ENCODE results near the gene SLX4IP.

DNA sequence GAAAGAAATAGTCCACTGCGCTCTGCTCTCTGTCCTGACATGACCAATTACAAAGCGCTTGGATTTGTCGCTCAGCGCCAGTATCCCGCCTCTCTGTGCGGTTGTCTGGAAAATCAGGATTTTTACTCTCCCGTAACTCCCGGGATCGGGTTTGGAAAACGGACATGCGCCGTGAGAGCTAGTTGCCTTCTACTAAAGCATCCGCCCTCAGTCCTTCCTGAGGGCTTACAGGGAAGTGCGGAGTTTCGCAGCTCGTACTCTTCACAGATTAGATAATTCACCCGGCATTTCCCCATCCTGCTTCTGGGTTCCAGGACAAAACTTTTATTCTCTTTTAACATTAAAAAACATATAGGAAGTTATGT lies 656 bp upstream of the SLX4IP start:
- TF ChIP-seq, protein P1, sequence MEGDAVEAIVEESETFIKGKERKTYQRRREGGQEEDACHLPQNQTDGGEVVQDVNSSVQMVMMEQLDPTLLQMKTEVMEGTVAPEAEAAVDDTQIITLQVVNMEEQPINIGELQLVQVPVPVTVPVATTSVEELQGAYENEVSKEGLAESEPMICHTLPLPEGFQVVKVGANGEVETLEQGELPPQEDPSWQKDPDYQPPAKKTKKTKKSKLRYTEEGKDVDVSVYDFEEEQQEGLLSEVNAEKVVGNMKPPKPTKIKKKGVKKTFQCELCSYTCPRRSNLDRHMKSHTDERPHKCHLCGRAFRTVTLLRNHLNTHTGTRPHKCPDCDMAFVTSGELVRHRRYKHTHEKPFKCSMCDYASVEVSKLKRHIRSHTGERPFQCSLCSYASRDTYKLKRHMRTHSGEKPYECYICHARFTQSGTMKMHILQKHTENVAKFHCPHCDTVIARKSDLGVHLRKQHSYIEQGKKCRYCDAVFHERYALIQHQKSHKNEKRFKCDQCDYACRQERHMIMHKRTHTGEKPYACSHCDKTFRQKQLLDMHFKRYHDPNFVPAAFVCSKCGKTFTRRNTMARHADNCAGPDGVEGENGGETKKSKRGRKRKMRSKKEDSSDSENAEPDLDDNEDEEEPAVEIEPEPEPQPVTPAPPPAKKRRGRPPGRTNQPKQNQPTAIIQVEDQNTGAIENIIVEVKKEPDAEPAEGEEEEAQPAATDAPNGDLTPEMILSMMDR (conservative IDR thresholded peaks at IDR 0.05; ENCODE audit: low read depth, low read length) = no peak
- TF ChIP-seq EZH2 (IDR thresholded peaks at IDR 0.05; ENCODE audit: low read length, unreplicated experiment) = no peak

Measured in PC-3 (cell line).